Mesodermal cell (in vitro differentiated cells): ENCODE measurements around the gene DGKB.

Source experiments
- H3K27ac ChIP-seq: 2 replicates; pipeline ENCODE4 v1.7.0; 2013; ENCODE audit warnings: mild to moderate bottlenecking, low read depth, low read length, moderate library complexity; ENCODE audit not compliant: severe bottlenecking
- H3K36me3 ChIP-seq: 2 replicates; pipeline ENCODE4 v1.7.1; 2013; ENCODE audit warnings: mild to moderate bottlenecking, low read length, moderate library complexity; ENCODE audit not compliant: control insufficient read depth, insufficient read depth
- H3K4me1 ChIP-seq: one replicate; pipeline ENCODE4 v1.7.1; 2013; ENCODE audit warnings: mild to moderate bottlenecking, low read length; ENCODE audit not compliant: insufficient read depth, control insufficient read depth, poor library complexity, severe bottlenecking
- H3K4me3 ChIP-seq: 2 replicates; pipeline ENCODE4 v1.7.0; 2013; ENCODE audit warnings: low read length, control low read depth, mild to moderate bottlenecking; ENCODE audit not compliant: insufficient read depth, poor library complexity, severe bottlenecking; ENCODE audit errors: extremely low read depth
- H3K9me3 ChIP-seq: 2 replicates; pipeline ENCODE4 v1.7.1; 2013; ENCODE audit warnings: mild to moderate bottlenecking, low read length, moderate library complexity; ENCODE audit not compliant: control insufficient read depth
- WGBS, 2 experiments: methylation state at CpG; one replicate each; pipeline ENCODE4 v1.1.5; 2013; ENCODE audit warnings: missing lambda C conversion rate in 2 of 2; ENCODE audit not compliant: insufficient coverage in 2 of 2; 5-methylcytosine and 5-hydroxymethylcytosine counted together

Gene DGKB

GRCh38 chr7:14739841-14740185 lies 162.7 kb downstream of the DGKB start:
- 97% methylated on average over 10 to 11 of the region's 12 CpGs for WGBS, 2 experiments
- Histone ChIP-seq H3K27ac (no peak overlapping the region), H3K36me3 (no peaks in the 10 kb centered on the region), H3K4me3 (no peak overlapping the region), H3K4me1 (no peaks in the 10 kb centered on the region), H3K9me3 (peaks cover 6% of the 10 kb centered on the region)

- Histone ChIP-seq H3K4me1 (no peaks in the 10 kb centered on the region), H3K9me3 (peaks cover 5% of the 10 kb centered on the region), H3K27ac (no peak overlapping the region), H3K36me3 (no peaks in the 10 kb centered on the region), H3K4me3 (no peak overlapping the region)
- WGBS, 2 experiments = 76 to 83% methylated on average over 7 to 8 of the region's 9 CpGs
Measured at GRCh38 chr7:14739168-14739840, 163.2 kb downstream of the DGKB start.

- no CpG with 5 or more reads among the region's 1 CpG for WGBS, 2 experiments
- Histone ChIP-seq H3K27ac (no peak overlapping the region), H3K4me1 (no peaks in the 10 kb centered on the region), H3K36me3 (no peaks in the 10 kb centered on the region), H3K4me3 (no peak overlapping the region), H3K9me3 (peaks cover 5% of the 10 kb centered on the region)
Measured at GRCh38 chr7:14738086-14738485, 164.5 kb downstream of the DGKB start.

GRCh38 chr7:14734839-14735321 lies 167.7 kb downstream of the DGKB start:
- H3K4me3 ChIP-seq = no peak overlapping the region
- no peaks in the 10 kb centered on the region for H3K36me3 ChIP-seq
- H3K9me3 ChIP-seq = no peaks in the 10 kb centered on the region
- WGBS, 2 experiments = 20% methylated on average over 9 of the region's 9 CpGs
- H3K4me1 ChIP-seq = no peaks in the 10 kb centered on the region
- H3K27ac ChIP-seq = no peak overlapping the region

GRCh38 chr7:14720785-14721184 lies 181.8 kb downstream of the DGKB start:
- Histone ChIP-seq H3K4me1 (no peaks in the 10 kb centered on the region), H3K27ac (no peak overlapping the region), H3K36me3 (no peaks in the 10 kb centered on the region), H3K9me3 (no peaks in the 10 kb centered on the region), H3K4me3 (no peak overlapping the region)
- 92 to 100% methylated on average over 1 to 2 of the region's 3 CpGs for WGBS, 2 experiments

GRCh38 chr7:14717816-14718215 lies 184.7 kb downstream of the DGKB start:
- WGBS, 2 experiments = no CpG with 5 or more reads among the region's 1 CpG
- Histone ChIP-seq H3K4me3 (no peak overlapping the region), H3K4me1 (no peaks in the 10 kb centered on the region), H3K9me3 (no peaks in the 10 kb centered on the region), H3K27ac (no peak overlapping the region), H3K36me3 (no peaks in the 10 kb centered on the region)

- Histone ChIP-seq H3K4me1 (no peaks in the 10 kb centered on the region), H3K4me3 (no peak overlapping the region), H3K9me3 (no peaks in the 10 kb centered on the region), H3K27ac (no peak overlapping the region), H3K36me3 (no peaks in the 10 kb centered on the region)
Measured at GRCh38 chr7:14717169-14717568, 185.4 kb downstream of the DGKB start.

- Histone ChIP-seq H3K27ac (no peak overlapping the region), H3K9me3 (no peaks in the 10 kb centered on the region), H3K4me1 (no peaks in the 10 kb centered on the region), H3K4me3 (no peak overlapping the region), H3K36me3 (no peaks in the 10 kb centered on the region)
- 87 to 96% methylated on average over 3 of the region's 3 CpGs for WGBS, 2 experiments
Measured at GRCh38 chr7:14714161-14714728, 188.3 kb downstream of the DGKB start.

- Histone ChIP-seq H3K4me3 (no peak overlapping the region), H3K4me1 (no peaks in the 10 kb centered on the region), H3K9me3 (no peaks in the 10 kb centered on the region), H3K36me3 (no peaks in the 10 kb centered on the region), H3K27ac (no peak overlapping the region)
Measured at GRCh38 chr7:14698239-14698638, 204.3 kb downstream of the DGKB start.

GRCh38 chr7:14697684-14698083 lies 204.9 kb downstream of the DGKB start:
- Histone ChIP-seq H3K36me3 (no peaks in the 10 kb centered on the region), H3K9me3 (no peaks in the 10 kb centered on the region), H3K27ac (no peak overlapping the region), H3K4me3 (no peak overlapping the region), H3K4me1 (no peaks in the 10 kb centered on the region)

GRCh38 chr7:14691597-14692203 lies 210.9 kb downstream of the DGKB start:
- Histone ChIP-seq H3K4me3 (no peak overlapping the region), H3K27ac (no peak overlapping the region), H3K9me3 (no peaks in the 10 kb centered on the region), H3K4me1 (no peaks in the 10 kb centered on the region), H3K36me3 (no peaks in the 10 kb centered on the region)
- WGBS, 2 experiments = no CpG with 5 or more reads among the region's 3 CpGs
